ENCODE measurements around the gene SLC10A7.

- TF ChIP-seq CTCF (IDR thresholded peaks at IDR 0.05), result no peak
- no peak for TF ChIP-seq POLR2A (IDR thresholded peaks at IDR 0.05)
Measured at GRCh38 chr4:146407669-146408084, 114.1 kb downstream of the SLC10A7 start.

Measured in ovary (tissue), 3 donors.